Measurements from ENCODE around the gene TMEM123. TPM values are rescaled to one million over a fixed set of nuclear protein-coding genes. Genes with fewer than 3 reads are reported as not detected.

Gene TMEM123
- total and polyA plus RNA-seq, 2 of the 8 experiments (the other 6 are each of a cell fraction or from before 2014, with no cell fraction given), result 75.5 to 80.1 TPM

DNA sequence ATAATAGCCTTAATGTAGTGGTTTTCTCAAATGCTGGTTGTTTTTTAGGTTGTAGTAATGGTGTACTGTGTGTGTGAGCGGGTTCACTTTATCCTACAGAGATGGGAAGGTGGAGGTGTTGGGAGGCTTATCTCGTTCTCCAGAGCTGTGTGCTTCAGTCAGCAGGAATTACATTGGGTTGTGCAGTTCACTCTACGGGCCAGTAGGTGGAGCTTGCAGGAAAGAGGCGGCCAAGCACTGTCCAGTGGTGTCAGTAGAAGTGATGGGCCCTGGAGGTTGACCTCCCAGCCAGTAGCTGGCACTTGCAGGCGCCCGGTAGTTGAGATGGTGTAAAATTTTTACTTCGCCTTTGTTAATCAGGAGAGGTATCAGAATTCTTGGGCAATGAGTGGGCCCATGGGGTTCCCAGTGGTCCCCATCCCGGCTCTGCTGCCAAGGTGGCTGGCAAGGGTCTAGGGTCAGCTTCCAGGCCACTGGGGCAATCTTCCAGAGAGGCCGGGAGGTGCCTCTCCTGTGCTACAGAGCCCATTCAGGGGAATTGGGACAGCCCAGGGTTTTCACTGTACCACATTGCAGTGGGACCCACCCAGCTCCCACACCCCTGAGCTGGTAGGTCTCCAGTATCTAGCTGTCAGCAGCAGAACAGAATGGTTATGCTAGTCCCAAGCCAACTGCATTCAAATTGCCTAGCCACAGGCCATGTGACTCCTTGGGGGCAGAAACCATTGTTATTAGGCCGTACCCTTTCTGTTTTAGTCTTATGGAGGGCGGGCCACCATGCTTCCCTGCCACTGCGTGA lies 61.7 kb downstream of the TMEM123 start:
- peaks cover 0 to 4% (median 0%) of the 10 kb centered on the region in 4 experiments; a peak in 3 of 8 replicates for H3K36me3 ChIP-seq (ENCODE audit: control insufficient read depth in 2 of 4, insufficient read depth in 4 of 4, low read length in 3 of 4)
- peak; percentile 85 for FAIRE-seq
- TF ChIP-seq YY1 (IDR thresholded peaks at IDR 0.05; ENCODE audit: low read depth, low read length) (0 out of 2 replicates have a peak, but pooled peaks have one; percentile 12), CBX8 (IDR thresholded peaks at IDR 0.05; ENCODE audit: borderline replicate concordance, low read depth, low read length) (no peak), RAD21 (IDR thresholded peaks at IDR 0.05 in 1 of 2, conservative IDR thresholded peaks at IDR 0.05 in 1 of 2; ENCODE audit: low read depth in 2 of 2, low read length in 2 of 2) (peak; percentile 72 to 80), EGR1 (IDR thresholded peaks at IDR 0.05; ENCODE audit: borderline replicate concordance, low read depth, low read length) (no peak), ZNF274 (IDR thresholded peaks at IDR 0.05; ENCODE audit: borderline replicate concordance, extremely low read depth, low read length) (no peak), NRF1 (IDR thresholded peaks at IDR 0.05; ENCODE audit: low read depth, low read length) (no peak), SIN3A (conservative IDR thresholded peaks at IDR 0.05 in 1 of 2, IDR thresholded peaks at IDR 0.05 in 1 of 2; ENCODE audit: low read depth in 1 of 2, low read length in 2 of 2) (no peak), JUN (IDR thresholded peaks at IDR 0.05; ENCODE audit: low read depth, low read length) (no peak)
- TF ChIP-seq, protein P1, sequence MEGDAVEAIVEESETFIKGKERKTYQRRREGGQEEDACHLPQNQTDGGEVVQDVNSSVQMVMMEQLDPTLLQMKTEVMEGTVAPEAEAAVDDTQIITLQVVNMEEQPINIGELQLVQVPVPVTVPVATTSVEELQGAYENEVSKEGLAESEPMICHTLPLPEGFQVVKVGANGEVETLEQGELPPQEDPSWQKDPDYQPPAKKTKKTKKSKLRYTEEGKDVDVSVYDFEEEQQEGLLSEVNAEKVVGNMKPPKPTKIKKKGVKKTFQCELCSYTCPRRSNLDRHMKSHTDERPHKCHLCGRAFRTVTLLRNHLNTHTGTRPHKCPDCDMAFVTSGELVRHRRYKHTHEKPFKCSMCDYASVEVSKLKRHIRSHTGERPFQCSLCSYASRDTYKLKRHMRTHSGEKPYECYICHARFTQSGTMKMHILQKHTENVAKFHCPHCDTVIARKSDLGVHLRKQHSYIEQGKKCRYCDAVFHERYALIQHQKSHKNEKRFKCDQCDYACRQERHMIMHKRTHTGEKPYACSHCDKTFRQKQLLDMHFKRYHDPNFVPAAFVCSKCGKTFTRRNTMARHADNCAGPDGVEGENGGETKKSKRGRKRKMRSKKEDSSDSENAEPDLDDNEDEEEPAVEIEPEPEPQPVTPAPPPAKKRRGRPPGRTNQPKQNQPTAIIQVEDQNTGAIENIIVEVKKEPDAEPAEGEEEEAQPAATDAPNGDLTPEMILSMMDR (IDR thresholded peaks at IDR 0.05; ENCODE audit: control extremely low read depth in 1 of 3, insufficient read depth in 1 of 3, low read depth in 1 of 3, low read length in 3 of 3), result peak; percentile 86 to 93 (median 92)

More for the DNA sequence above, 61.7 kb downstream of the TMEM123 start:
- Histone ChIP-seq H2BK12ac (ENCODE audit: low read depth, low read length) (no peak overlapping the region), H3K79me2 (ENCODE audit: control insufficient read depth in 1 of 2, insufficient read depth in 2 of 2, low read length in 2 of 2) (no peaks in the 10 kb centered on the region), H3K18ac (ENCODE audit: extremely low read depth, low read length) (no peak overlapping the region), H3K56ac (replicated peaks; ENCODE audit: insufficient read length, low read depth, low read length) (no peak overlapping the region), H3K9me3 (ENCODE audit: insufficient read depth in 2 of 2, low read depth in 1 of 2, low read length in 1 of 2) (no peaks in the 10 kb centered on the region), H4K91ac (replicated peaks; ENCODE audit: insufficient read length, low read length) (no peak overlapping the region), H3K4ac (replicated peaks; ENCODE audit: insufficient read length, low read depth, low read length) (no peak overlapping the region), H3K23me2 (ENCODE audit: low read depth, low read length) (no peaks in the 10 kb centered on the region), H4K20me1 (replicated peaks in 1 of 2; ENCODE audit: control insufficient read depth in 1 of 2, insufficient read depth in 2 of 2, low read length in 2 of 2) (no peaks in the 10 kb centered on the region), H2BK120ac (replicated peaks; ENCODE audit: low read depth, low read length) (no peak overlapping the region), H3K9ac (replicated peaks in 1 of 4; ENCODE audit: extremely low read depth in 1 of 4, low read depth in 3 of 4, low read length in 3 of 4) (no peak overlapping the region), H3K23ac (ENCODE audit: insufficient read length) (no peak overlapping the region), H2AFZ (ENCODE audit: low read length) (no peak overlapping the region), H3K79me1 (ENCODE audit: low read depth, low read length) (no peaks in the 10 kb centered on the region), H2BK20ac (ENCODE audit: low read length) (no peak overlapping the region), H4K5ac (ENCODE audit: insufficient read length, low read depth, low read length) (no peak overlapping the region), H2BK5ac (ENCODE audit: low read depth, low read length) (no peak overlapping the region), H2AK5ac (ENCODE audit: low read depth, low read length) (no peak overlapping the region), H3K4me1 (replicated peaks in 1 of 4; ENCODE audit: control insufficient read depth in 3 of 4, insufficient read depth in 4 of 4, low read length in 3 of 4) (no peaks in the 10 kb centered on the region), H4K8ac (ENCODE audit: extremely low read depth, insufficient read depth, low read length) (peak overlapping the region; percentile 28), H2BK15ac (ENCODE audit: low read length) (no peak overlapping the region), H3K4me3 (ENCODE audit: extremely low read depth in 1 of 4, insufficient read depth in 2 of 4, low read depth in 3 of 4, low read length in 4 of 4) (no peak overlapping the region), H3K27me3 (replicated peaks in 1 of 4; ENCODE audit: control insufficient read depth in 3 of 4, extremely low read depth in 1 of 4, insufficient read depth in 3 of 4, low read length in 3 of 4) (no peaks in the 10 kb centered on the region), H3K14ac (ENCODE audit: insufficient read length) (no peak overlapping the region), H3K4me2 (ENCODE audit: insufficient read depth in 1 of 2, low read depth in 2 of 2, low read length in 2 of 2) (no peak overlapping the region), H3K27ac (ENCODE audit: low read depth, low read length) (no peak overlapping the region)
- WGBS, 2 experiments (ENCODE audit: extremely low coverage in 1 of 2, insufficient coverage in 1 of 2, insufficient read length in 1 of 2, insufficient replicate concordance in 2 of 2, low coverage in 1 of 2, low lambda C conversion rate in 2 of 2, missing lambda C conversion rate in 1 of 2), result 66% methylated on average over 12 of the region's 12 CpGs; no CpG with 5 or more reads in 1 of the 2 experiments
- ChIA-PET CTCF (ENCODE audit: partially characterized antibody) (interaction anchor here (0.5 to 6.7 kb wide), 65 partner anchors 9 to 626 kb away, joined by 3 to 115 read pairs (median 6); partner anchors contain the start of gene MMP8), POLR2A (ENCODE audit: partially characterized antibody) (interaction anchor here (1.2 to 1.7 kb wide), 5 partner anchors 10 to 102 kb away, joined by 3 to 6 read pairs (median 3); no protein-coding TSS in a partner anchor)
- peak; percentile 43 to 69 for DNase-seq (ENCODE audit: low read depth in 1 of 2, low spot score in 2 of 2)
